Measurements from ENCODE around the gene LYPD5.
A peak's percentile ranks its signal among the peaks of the same experiment; 100 is the strongest.

LYPD5 gene

DNA sequence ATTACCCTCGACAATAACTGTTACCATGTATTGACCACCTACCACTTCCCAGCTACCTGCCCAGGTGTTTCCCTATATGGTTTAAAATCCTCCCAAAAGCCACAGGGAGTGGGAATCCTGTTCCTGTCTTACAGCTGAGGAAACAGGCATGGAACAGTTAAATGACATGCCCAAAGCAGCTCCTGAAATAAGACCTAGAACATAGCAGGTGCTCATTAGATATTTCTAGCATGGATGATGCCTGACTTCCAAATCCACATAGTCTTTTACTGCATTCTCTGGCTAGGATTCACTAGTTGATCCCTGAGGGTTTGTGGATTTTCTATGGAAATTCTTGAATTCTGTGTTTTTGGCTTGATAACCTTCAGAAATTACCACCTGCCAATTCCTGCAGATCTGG lies 34.4 kb downstream of the LYPD5 start:
- Histone ChIP-seq H3K27me3 (ENCODE audit: insufficient read depth, low read length) (no peaks in the 10 kb centered on the region), H3K4me2 (ENCODE audit: low read length) (no peak overlapping the region), H3K27ac (ENCODE audit: low read depth, low read length) (no peak overlapping the region), H3K14ac (ENCODE audit: low read length) (no peak overlapping the region), H3K18ac (ENCODE audit: low read length) (no peak overlapping the region), H3K4me3 (ENCODE audit: low read depth, low read length) (no peak overlapping the region), H3K36me3 (ENCODE audit: control insufficient read depth in 1 of 2, insufficient read depth in 2 of 2, low read length in 2 of 2) (peaks cover 8 to 14% of the 10 kb centered on the region in 2 experiments), H3K9me3 (ENCODE audit: insufficient read depth, low read depth, low read length) (peaks cover 6% of the 10 kb centered on the region), H4K12ac (ENCODE audit: low read depth, low read length) (no peak overlapping the region), H3K79me2 (ENCODE audit: control insufficient read depth, insufficient read depth, low read length, poor library complexity) (peaks cover 2% of the 10 kb centered on the region), H2BK5ac (ENCODE audit: low read depth, low read length, poor library complexity) (no peak overlapping the region), H2AK5ac (ENCODE audit: low read length) (no peak overlapping the region), H3K4ac (ENCODE audit: low read depth, low read length) (no peak overlapping the region), H3K9ac (ENCODE audit: low read length) (no peak overlapping the region), H4K91ac (ENCODE audit: low read depth, low read length) (no peak overlapping the region), H3K79me1 (ENCODE audit: low read length) (peaks cover 18% of the 10 kb centered on the region), H2AFZ (ENCODE audit: insufficient read depth, low read length, poor library complexity) (no peak overlapping the region), H3K4me1 (ENCODE audit: control insufficient read depth in 1 of 2, insufficient read depth in 2 of 2, low read length in 2 of 2) (peaks cover 18 to 19% of the 10 kb centered on the region in 2 experiments), H3K23ac (ENCODE audit: low read length) (no peak overlapping the region), H2BK12ac (ENCODE audit: low read length) (no peak overlapping the region), H4K8ac (ENCODE audit: low read depth, low read length) (no peak overlapping the region), H2BK120ac (ENCODE audit: insufficient read depth, low read length, poor library complexity) (no peak overlapping the region)
- no peak for DNase-seq
- WGBS (ENCODE audit: extremely low coverage, insufficient coverage, insufficient read length), result no CpG with 5 or more reads among the region's 1 CpG

DNA sequence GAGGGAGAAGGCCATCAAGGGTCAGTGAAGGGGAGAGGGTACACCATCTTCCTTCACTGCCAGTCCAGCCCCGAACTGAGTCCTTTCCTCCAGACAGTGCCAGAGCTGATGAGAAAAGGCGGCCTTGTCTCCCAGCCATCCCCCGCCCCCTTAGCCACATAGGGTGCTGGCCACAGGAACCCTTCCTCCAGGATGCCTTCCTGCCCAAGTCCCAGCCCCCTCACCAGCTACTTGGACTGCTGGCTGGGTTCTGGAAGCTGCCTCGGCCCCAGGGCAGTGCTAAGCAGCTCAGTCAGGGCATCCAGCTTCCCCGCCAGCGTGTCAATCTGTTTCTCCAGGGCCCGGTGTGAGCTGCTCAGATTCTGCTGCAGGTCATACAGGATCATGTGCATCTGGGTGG lies 34.9 kb downstream of the LYPD5 start:
- H3K9me3 ChIP-seq (ENCODE audit: insufficient read depth, low read depth, low read length), result peaks cover 6% of the 10 kb centered on the region
- H3K4me3 ChIP-seq (ENCODE audit: low read depth, low read length), result no peak overlapping the region
- H2BK5ac ChIP-seq (ENCODE audit: low read depth, low read length, poor library complexity), result no peak overlapping the region
- no peak overlapping the region for H3K23ac ChIP-seq (ENCODE audit: low read length)
- H4K8ac ChIP-seq (ENCODE audit: low read depth, low read length), result no peak overlapping the region
- H2AK5ac ChIP-seq (ENCODE audit: low read length), result no peak overlapping the region
- H3K9ac ChIP-seq (ENCODE audit: low read length), result no peak overlapping the region
- no peak overlapping the region for H3K4me2 ChIP-seq (ENCODE audit: low read length)
- H2BK120ac ChIP-seq (ENCODE audit: insufficient read depth, low read length, poor library complexity), result peak overlapping the region; percentile 9
- no CpG with 5 or more reads among the region's 7 CpGs for WGBS (ENCODE audit: extremely low coverage, insufficient coverage, insufficient read length)
- H3K4me1 ChIP-seq (ENCODE audit: control insufficient read depth in 1 of 2, insufficient read depth in 2 of 2, low read length in 2 of 2), result peaks cover 18 to 19% of the 10 kb centered on the region in 2 experiments
- no peak overlapping the region for H3K14ac ChIP-seq (ENCODE audit: low read length)
- H4K91ac ChIP-seq (ENCODE audit: low read depth, low read length), result peak overlapping the region; percentile 17
- H3K4ac ChIP-seq (ENCODE audit: low read depth, low read length), result no peak overlapping the region
- peaks cover 2% of the 10 kb centered on the region for H3K79me2 ChIP-seq (ENCODE audit: control insufficient read depth, insufficient read depth, low read length, poor library complexity)
- no peak overlapping the region for H2AFZ ChIP-seq (ENCODE audit: insufficient read depth, low read length, poor library complexity)
- no peak for DNase-seq
- no peaks in the 10 kb centered on the region for H3K27me3 ChIP-seq (ENCODE audit: insufficient read depth, low read length)
- H3K79me1 ChIP-seq (ENCODE audit: low read length), result peaks cover 18% of the 10 kb centered on the region
- no peak overlapping the region for H3K18ac ChIP-seq (ENCODE audit: low read length)
- H4K12ac ChIP-seq (ENCODE audit: low read depth, low read length), result no peak overlapping the region
- no peak overlapping the region for H3K27ac ChIP-seq (ENCODE audit: low read depth, low read length)
- H3K36me3 ChIP-seq (ENCODE audit: control insufficient read depth in 1 of 2, insufficient read depth in 2 of 2, low read length in 2 of 2), result peaks cover 8 to 14% of the 10 kb centered on the region in 2 experiments
- peak overlapping the region; percentile 2 for H2BK12ac ChIP-seq (ENCODE audit: low read length)

DNA sequence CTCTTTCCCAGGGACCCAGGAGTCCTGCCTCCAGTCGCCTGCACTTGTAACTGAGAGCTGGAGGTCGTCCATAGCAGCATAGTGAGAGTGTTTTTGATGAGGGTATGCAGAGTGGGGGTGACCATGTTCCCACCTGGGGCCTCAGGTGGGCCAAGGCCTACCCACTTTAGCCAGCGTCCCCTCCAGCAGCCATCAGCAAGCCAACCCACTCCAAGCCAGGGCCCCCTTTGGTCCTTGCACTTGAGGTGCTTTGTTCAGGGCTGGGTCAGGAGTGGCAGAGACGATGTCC lies 35.5 kb downstream of the LYPD5 start:
- Histone ChIP-seq H3K4ac (ENCODE audit: low read depth, low read length) (no peak overlapping the region), H2BK12ac (ENCODE audit: low read length) (peak overlapping the region; percentile 2), H4K8ac (ENCODE audit: low read depth, low read length) (peak overlapping the region; percentile 8), H2BK120ac (ENCODE audit: insufficient read depth, low read length, poor library complexity) (peak overlapping the region; percentile 9), H3K27me3 (ENCODE audit: insufficient read depth, low read length) (no peaks in the 10 kb centered on the region), H3K18ac (ENCODE audit: low read length) (no peak overlapping the region), H3K79me2 (ENCODE audit: control insufficient read depth, insufficient read depth, low read length, poor library complexity) (peaks cover 2% of the 10 kb centered on the region), H3K36me3 (ENCODE audit: control insufficient read depth in 1 of 2, insufficient read depth in 2 of 2, low read length in 2 of 2) (peaks cover 8 to 12% of the 10 kb centered on the region in 2 experiments), H3K9me3 (ENCODE audit: insufficient read depth, low read depth, low read length) (peaks cover 4% of the 10 kb centered on the region), H3K14ac (ENCODE audit: low read length) (no peak overlapping the region), H4K91ac (ENCODE audit: low read depth, low read length) (peak overlapping the region; percentile 17), H3K4me3 (ENCODE audit: low read depth, low read length) (no peak overlapping the region), H3K27ac (ENCODE audit: low read depth, low read length) (no peak overlapping the region), H2AFZ (ENCODE audit: insufficient read depth, low read length, poor library complexity) (no peak overlapping the region), H3K4me2 (ENCODE audit: low read length) (no peak overlapping the region), H2BK5ac (ENCODE audit: low read depth, low read length, poor library complexity) (no peak overlapping the region), H2AK5ac (ENCODE audit: low read length) (peak overlapping the region; percentile 25), H3K23ac (ENCODE audit: low read length) (no peak overlapping the region), H3K4me1 (ENCODE audit: control insufficient read depth in 1 of 2, insufficient read depth in 2 of 2, low read length in 2 of 2) (peaks cover 18 to 19% of the 10 kb centered on the region in 2 experiments), H3K9ac (ENCODE audit: low read length) (no peak overlapping the region), H4K12ac (ENCODE audit: low read depth, low read length) (no peak overlapping the region), H3K79me1 (ENCODE audit: low read length) (peaks cover 18% of the 10 kb centered on the region)
- WGBS (ENCODE audit: extremely low coverage, insufficient coverage, insufficient read length), result no CpG with 5 or more reads among the region's 4 CpGs
- no peak for DNase-seq

DNA sequence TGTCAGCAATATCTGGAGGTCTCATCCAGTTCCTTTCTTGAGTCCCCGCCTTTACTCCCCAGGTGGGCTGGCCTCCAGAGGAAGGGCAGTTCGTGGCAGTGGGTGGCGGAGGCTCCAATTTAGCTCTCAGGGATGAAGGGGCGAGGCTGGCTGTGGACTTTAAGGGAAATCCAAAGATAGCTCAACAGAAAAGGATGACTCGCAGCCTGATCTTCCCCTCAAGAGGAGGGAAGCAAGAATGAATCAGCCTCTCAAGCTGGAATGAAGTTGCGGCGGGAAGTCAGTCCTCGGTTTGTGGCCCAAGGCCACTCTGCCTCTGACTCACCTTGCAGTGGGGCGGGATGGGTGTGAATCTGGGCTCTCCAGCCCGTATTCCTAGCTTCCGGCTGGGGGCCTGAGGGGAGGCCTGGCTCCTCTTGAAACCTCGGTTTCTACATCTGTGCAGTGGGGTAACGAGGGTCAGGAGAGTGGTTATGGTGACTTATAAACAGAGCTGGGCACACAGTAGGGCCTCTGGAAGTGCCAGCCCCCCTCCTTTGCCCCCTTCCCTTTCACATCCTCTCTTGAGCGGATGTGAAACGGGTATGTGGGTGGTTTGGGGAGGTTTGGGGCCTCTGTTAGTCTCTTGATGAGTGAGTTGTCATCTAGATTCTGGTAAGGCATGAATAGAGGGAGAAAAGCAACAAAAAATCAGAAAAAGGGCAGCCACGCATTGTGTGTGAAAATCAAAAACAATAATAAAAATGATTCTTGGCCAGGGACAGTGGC lies 37.0 kb downstream of the LYPD5 start:
- peaks cover 4 to 7% of the 10 kb centered on the region in 2 experiments for H3K36me3 ChIP-seq (ENCODE audit: control insufficient read depth in 1 of 2, insufficient read depth in 2 of 2, low read length in 2 of 2)
- peaks cover 18% of the 10 kb centered on the region for H3K79me1 ChIP-seq (ENCODE audit: low read length)
- peak overlapping the region; percentile 25 for H3K4ac ChIP-seq (ENCODE audit: low read depth, low read length)
- H4K91ac ChIP-seq (ENCODE audit: low read depth, low read length), result peak overlapping the region; percentile 86
- peak overlapping the region; percentile 27 for H4K12ac ChIP-seq (ENCODE audit: low read depth, low read length)
- peaks cover 2% of the 10 kb centered on the region for H3K79me2 ChIP-seq (ENCODE audit: control insufficient read depth, insufficient read depth, low read length, poor library complexity)
- H3K23ac ChIP-seq (ENCODE audit: low read length), result no peak overlapping the region
- H3K4me1 ChIP-seq (ENCODE audit: control insufficient read depth in 1 of 2, insufficient read depth in 2 of 2, low read length in 2 of 2), result peaks cover 18 to 19% of the 10 kb centered on the region in 2 experiments
- H2AFZ ChIP-seq (ENCODE audit: insufficient read depth, low read length, poor library complexity), result peak overlapping the region; percentile 37
- peak overlapping the region; percentile 84 for H2BK120ac ChIP-seq (ENCODE audit: insufficient read depth, low read length, poor library complexity)
- H2BK5ac ChIP-seq (ENCODE audit: low read depth, low read length, poor library complexity), result peak overlapping the region; percentile 91
- H3K4me3 ChIP-seq (ENCODE audit: low read depth, low read length), result no peak overlapping the region
- H3K9me3 ChIP-seq (ENCODE audit: insufficient read depth, low read depth, low read length), result peaks cover 4% of the 10 kb centered on the region
- no peak overlapping the region for H3K9ac ChIP-seq (ENCODE audit: low read length)
- peak overlapping the region; percentile 28 for H3K4me2 ChIP-seq (ENCODE audit: low read length)
- peak overlapping the region; percentile 84 for H3K14ac ChIP-seq (ENCODE audit: low read length)
- peak; percentile 95 to 96 for DNase-seq
- WGBS (ENCODE audit: extremely low coverage, insufficient coverage, insufficient read length), result no CpG with 5 or more reads among the region's 16 CpGs
- peak overlapping the region; percentile 89 for H4K8ac ChIP-seq (ENCODE audit: low read depth, low read length)
- no peaks in the 10 kb centered on the region for H3K27me3 ChIP-seq (ENCODE audit: insufficient read depth, low read length)
- H3K18ac ChIP-seq (ENCODE audit: low read length), result peak overlapping the region; percentile 73
- H2AK5ac ChIP-seq (ENCODE audit: low read length), result peak overlapping the region; percentile 51
- peak overlapping the region; percentile 93 for H3K27ac ChIP-seq (ENCODE audit: low read depth, low read length)
- H2BK12ac ChIP-seq (ENCODE audit: low read length), result peak overlapping the region; percentile 88

Measured in trophoblast cell (in vitro differentiated cells and primary cell).